ENCODE results near the gene RHOV. TPM values are rescaled to one million over a fixed set of nuclear protein-coding genes. Genes with fewer than 3 reads are reported as not detected.
A peak's percentile ranks its signal among the peaks of the same experiment; 100 is the strongest.

RHOV gene
- total and polyA plus RNA-seq, 9 donors = 0.06 to 3.0 (median 0.32) TPM

- no peak overlapping the region for H3K4me3 ChIP-seq (ENCODE audit: low read length)
- H3K27ac ChIP-seq (ENCODE audit: low read length) = no peak overlapping the region
- H3K36me3 ChIP-seq (ENCODE audit: control insufficient read depth, insufficient read depth, low read length) = no peaks in the 10 kb centered on the region
- 6% methylated on average over 10 of the region's 15 CpGs for WGBS (ENCODE audit: insufficient coverage)
- H3K27me3 ChIP-seq (ENCODE audit: control insufficient read depth, insufficient read depth, low read length) = peaks cover 2% of the 10 kb centered on the region
- DNase-seq = peak; percentile 72
- H3K9me3 ChIP-seq (replicated peaks; ENCODE audit: control insufficient read depth, low read depth, low read length) = no peaks in the 10 kb centered on the region
- H3K4me1 ChIP-seq (ENCODE audit: control insufficient read depth, insufficient read depth, low read length) = peaks cover 6% of the 10 kb centered on the region
These were observed 16.3 kb downstream of the RHOV start for GRCh38 chr15:40857601-40858341.

GRCh38 chr15:40856746-40857145, 17.3 kb downstream of the RHOV start:
- H3K4me3 ChIP-seq (ENCODE audit: low read length) = no peak overlapping the region
- no peak overlapping the region for H3K27ac ChIP-seq (ENCODE audit: low read length)
- H3K27me3 ChIP-seq (ENCODE audit: control insufficient read depth, insufficient read depth, low read length) = peaks cover 2% of the 10 kb centered on the region
- 59% methylated on average over 5 of the region's 8 CpGs for WGBS (ENCODE audit: insufficient coverage)
- H3K4me1 ChIP-seq (ENCODE audit: control insufficient read depth, insufficient read depth, low read length) = peaks cover 6% of the 10 kb centered on the region
- no peaks in the 10 kb centered on the region for H3K36me3 ChIP-seq (ENCODE audit: control insufficient read depth, insufficient read depth, low read length)
- H3K9me3 ChIP-seq (replicated peaks; ENCODE audit: control insufficient read depth, low read depth, low read length) = no peaks in the 10 kb centered on the region
- no peak for DNase-seq

- WGBS (ENCODE audit: insufficient coverage) = 85% methylated on average over 10 of the region's 13 CpGs
- H3K4me3 ChIP-seq (ENCODE audit: low read length) = no peak overlapping the region
- DNase-seq = no peak
These were observed 18.3 kb downstream of the RHOV start for GRCh38 chr15:40855706-40856234.

GRCh38 chr15:40854161-40854560, 19.9 kb downstream of the RHOV start:
- Histone ChIP-seq H3K27me3 (ENCODE audit: control insufficient read depth, insufficient read depth, low read length) (no peaks in the 10 kb centered on the region), H3K27ac (ENCODE audit: low read length) (no peak overlapping the region), H3K4me3 (ENCODE audit: low read length) (no peak overlapping the region), H3K4me1 (ENCODE audit: control insufficient read depth, insufficient read depth, low read length) (peaks cover 6% of the 10 kb centered on the region), H3K36me3 (ENCODE audit: control insufficient read depth, insufficient read depth, low read length) (no peaks in the 10 kb centered on the region), H3K9me3 (replicated peaks; ENCODE audit: control insufficient read depth, low read depth, low read length) (no peaks in the 10 kb centered on the region)
- whole genome bisulfite sequencing (ENCODE audit: insufficient coverage) = 56% methylated on average over 7 of the region's 10 CpGs
- DNase-seq = no peak

More at GRCh38 chr15:40855706-40856234, 18.3 kb downstream of the RHOV start:
- no peak overlapping the region for H3K27ac ChIP-seq (ENCODE audit: low read length)
- H3K4me1 ChIP-seq (ENCODE audit: control insufficient read depth, insufficient read depth, low read length) = peaks cover 6% of the 10 kb centered on the region
- H3K27me3 ChIP-seq (ENCODE audit: control insufficient read depth, insufficient read depth, low read length) = peaks cover 2% of the 10 kb centered on the region
- H3K9me3 ChIP-seq (replicated peaks; ENCODE audit: control insufficient read depth, low read depth, low read length) = no peaks in the 10 kb centered on the region
- H3K36me3 ChIP-seq (ENCODE audit: control insufficient read depth, insufficient read depth, low read length) = no peaks in the 10 kb centered on the region

- no peak overlapping the region for H3K4me3 ChIP-seq (ENCODE audit: low read length)
- H3K9me3 ChIP-seq (replicated peaks; ENCODE audit: control insufficient read depth, low read depth, low read length) = no peaks in the 10 kb centered on the region
- no peaks in the 10 kb centered on the region for H3K27me3 ChIP-seq (ENCODE audit: control insufficient read depth, insufficient read depth, low read length)
- no peak overlapping the region for H3K27ac ChIP-seq (ENCODE audit: low read length)
- no peak for DNase-seq
- H3K4me1 ChIP-seq (ENCODE audit: control insufficient read depth, insufficient read depth, low read length) = peaks cover 6% of the 10 kb centered on the region
- 96% methylated on average over 6 of the region's 16 CpGs for WGBS (ENCODE audit: insufficient coverage)
- no peaks in the 10 kb centered on the region for H3K36me3 ChIP-seq (ENCODE audit: control insufficient read depth, insufficient read depth, low read length)
These were observed 20.7 kb downstream of the RHOV start for GRCh38 chr15:40853241-40853890.

GRCh38 chr15:40852529-40852928, 21.5 kb downstream of the RHOV start:
- DNase-seq = no peak

GRCh38 chr15:40850576-40851112, 23.4 kb downstream of the RHOV start:
- H3K9me3 ChIP-seq (replicated peaks; ENCODE audit: control insufficient read depth, low read depth, low read length) = no peaks in the 10 kb centered on the region
- no peak overlapping the region for H3K27ac ChIP-seq (ENCODE audit: low read length)
- H3K4me3 ChIP-seq (ENCODE audit: low read length) = no peak overlapping the region
- H3K27me3 ChIP-seq (ENCODE audit: control insufficient read depth, insufficient read depth, low read length) = peaks cover 7% of the 10 kb centered on the region
- no peak for DNase-seq
- WGBS (ENCODE audit: insufficient coverage) = 84% methylated on average over 6 of the region's 8 CpGs
- no peaks in the 10 kb centered on the region for H3K36me3 ChIP-seq (ENCODE audit: control insufficient read depth, insufficient read depth, low read length)
- peaks cover 5% of the 10 kb centered on the region for H3K4me1 ChIP-seq (ENCODE audit: control insufficient read depth, insufficient read depth, low read length)

More at GRCh38 chr15:40852529-40852928, 21.5 kb downstream of the RHOV start:
- H3K4me1 ChIP-seq (ENCODE audit: control insufficient read depth, insufficient read depth, low read length) = peaks cover 3% of the 10 kb centered on the region
- H3K36me3 ChIP-seq (ENCODE audit: control insufficient read depth, insufficient read depth, low read length) = no peaks in the 10 kb centered on the region
- H3K9me3 ChIP-seq (replicated peaks; ENCODE audit: control insufficient read depth, low read depth, low read length) = no peaks in the 10 kb centered on the region
- no peaks in the 10 kb centered on the region for H3K27me3 ChIP-seq (ENCODE audit: control insufficient read depth, insufficient read depth, low read length)
- H3K4me3 ChIP-seq (ENCODE audit: low read length) = no peak overlapping the region
- no CpG with 5 or more reads among the region's 5 CpGs for WGBS (ENCODE audit: insufficient coverage)
- H3K27ac ChIP-seq (ENCODE audit: low read length) = no peak overlapping the region

GRCh38 chr15:40847223-40847961, 26.6 kb downstream of the RHOV start:
- Histone ChIP-seq H3K36me3 (ENCODE audit: control insufficient read depth, insufficient read depth, low read length) (no peaks in the 10 kb centered on the region), H3K27me3 (ENCODE audit: control insufficient read depth, insufficient read depth, low read length) (peaks cover 35% of the 10 kb centered on the region), H3K4me1 (ENCODE audit: control insufficient read depth, insufficient read depth, low read length) (peaks cover 17% of the 10 kb centered on the region), H3K27ac (ENCODE audit: low read length) (no peak overlapping the region), H3K4me3 (ENCODE audit: low read length) (no peak overlapping the region), H3K9me3 (replicated peaks; ENCODE audit: control insufficient read depth, low read depth, low read length) (no peaks in the 10 kb centered on the region)
- WGBS (ENCODE audit: insufficient coverage) = 46% methylated on average over 2 of the region's 7 CpGs
- DNase-seq = peak; percentile 69

GRCh38 chr15:40846841-40847222, 27.2 kb downstream of the RHOV start:
- peaks cover 17% of the 10 kb centered on the region for H3K4me1 ChIP-seq (ENCODE audit: control insufficient read depth, insufficient read depth, low read length)
- H3K27me3 ChIP-seq (ENCODE audit: control insufficient read depth, insufficient read depth, low read length) = peaks cover 35% of the 10 kb centered on the region
- no peak overlapping the region for H3K4me3 ChIP-seq (ENCODE audit: low read length)
- no peaks in the 10 kb centered on the region for H3K9me3 ChIP-seq (replicated peaks; ENCODE audit: control insufficient read depth, low read depth, low read length)
- no peaks in the 10 kb centered on the region for H3K36me3 ChIP-seq (ENCODE audit: control insufficient read depth, insufficient read depth, low read length)
- H3K27ac ChIP-seq (ENCODE audit: low read length) = no peak overlapping the region
- DNase-seq = no peak

Data from muscle of leg (tissue), 11 donors.